ENCODE results near the gene DHRS3. TPM values are rescaled to one million over a fixed set of nuclear protein-coding genes. Genes with fewer than 3 reads are reported as not detected.
A peak's percentile ranks its signal among the peaks of the same experiment; 100 is the strongest.

DHRS3 gene
- total and polyA plus RNA-seq, 2 of the 13 experiments (the other 11 are each of a cell fraction or from before 2014, with no cell fraction given) = 48.5 to 90.5 TPM

GRCh38 chr1:12528021-12528852 lies 89.8 kb downstream of the DHRS3 start (continued):
- TF ChIP-seq ARID4A (CRISPR knock-in tag; IDR thresholded peaks at IDR 0.05; ENCODE audit: borderline replicate concordance) (peak; percentile 76), IKZF5 (CRISPR knock-in tag; IDR thresholded peaks at IDR 0.05) (peak; percentile 92), POGZ (CRISPR knock-in tag; IDR thresholded peaks at IDR 0.05) (peak; percentile 88), ZNF768 (CRISPR knock-in tag; IDR thresholded peaks at IDR 0.05) (peak; percentile 67; the same call in 1 of the 2 replicates), ZNF839 (CRISPR knock-in tag; IDR thresholded peaks at IDR 0.05; ENCODE audit: borderline replicate concordance) (no peak), ZNF362 (CRISPR knock-in tag; IDR thresholded peaks at IDR 0.05; ENCODE audit: borderline replicate concordance) (peak; percentile 51), ZNF564 (CRISPR knock-in tag; IDR thresholded peaks at IDR 0.05) (peak; percentile 61; the same call in 1 of the 2 replicates), BHLHE40 (IDR thresholded peaks at IDR 0.05; ENCODE audit: low read length) (peak; percentile 53), FOXP4 (CRISPR knock-in tag; IDR thresholded peaks at IDR 0.05) (peak; percentile 99), ZFP41 (CRISPR knock-in tag; IDR thresholded peaks at IDR 0.05; ENCODE audit: borderline replicate concordance) (no peak), DMTF1 (CRISPR knock-in tag; IDR thresholded peaks at IDR 0.05) (no peak), ETV6 (CRISPR knock-in tag; conservative IDR thresholded peaks at IDR 0.05) (peak; percentile 70; the same call in 1 of the 2 replicates), ESRRA (CRISPR knock-in tag; IDR thresholded peaks at IDR 0.05; ENCODE audit: low read depth) (peak; percentile 96), BRCA1 (CRISPR knock-in tag; IDR thresholded peaks at IDR 0.05) (peak; percentile 59; the same call in 1 of the 2 replicates)
